Activated T-cell treated with anti-CD3 and anti-CD28 coated beads for 48 hours (primary cell): ENCODE measurements around the gene TENT4B.

Experiments
- DNase-seq: peaks from one replicate; pipeline ENCODE4 v3.0.0-alpha.2; 2020; ENCODE audit warnings: low read depth

Gene TENT4B

GRCh38 chr16:50256604-50257003 is 103.5 kb downstream of the TENT4B start:
- no peak for DNase-seq

GRCh38 chr16:50257876-50258275 is 104.8 kb downstream of the TENT4B start:
- no peak for DNase-seq

GRCh38 chr16:50259334-50260205 is 106.5 kb downstream of the TENT4B start:
- DNase-seq = no peak

- DNase-seq = no peak
Observed at GRCh38 chr16:50260206-50261159, 107.4 kb downstream of the TENT4B start.

GRCh38 chr16:50261160-50261706 is 108.1 kb downstream of the TENT4B start:
- no peak for DNase-seq

- no peak for DNase-seq
Observed at GRCh38 chr16:50261707-50262235, 108.7 kb downstream of the TENT4B start.

- DNase-seq = no peak
Observed at GRCh38 chr16:50263060-50263909, 110.2 kb downstream of the TENT4B start.

- DNase-seq = no peak
Observed at GRCh38 chr16:50263940-50264929, 111.1 kb downstream of the TENT4B start.

- no peak for DNase-seq
Observed at GRCh38 chr16:50265260-50265659, 112.2 kb downstream of the TENT4B start.

GRCh38 chr16:50265716-50266336 is 112.7 kb downstream of the TENT4B start:
- DNase-seq = no peak

GRCh38 chr16:50266337-50267091 is 113.4 kb downstream of the TENT4B start, which contains the start of gene ADCY7:
Gene ADCY7, plus strand, starts transcription at chr16:50266551. Its CDS starts 21,629 bp downstream, at chr16:50288180.
- DNase-seq = peak; percentile 80

- no peak for DNase-seq
Observed at GRCh38 chr16:50267151-50267631, 114.1 kb downstream of the TENT4B start.

- DNase-seq = no peak
Observed at GRCh38 chr16:50267651-50268050, 114.5 kb downstream of the TENT4B start.

GRCh38 chr16:50268352-50268751 is 115.2 kb downstream of the TENT4B start:
- no peak for DNase-seq

GRCh38 chr16:50269061-50269705 is 116.1 kb downstream of the TENT4B start:
- no peak for DNase-seq

- DNase-seq = no peak
Observed at GRCh38 chr16:50269769-50270509, 116.8 kb downstream of the TENT4B start.

GRCh38 chr16:50270510-50271147 is 117.5 kb downstream of the TENT4B start:
- no peak for DNase-seq
